M059J (cell line): ENCODE results near the gene BRMS1. TPM values are rescaled to one million over a fixed set of nuclear protein-coding genes. Genes with fewer than 3 reads are reported as not detected.

ENCODE experiments used
- total RNA-seq: library from RNA; depleted of rRNA; stranded (reverse); fragments of >200 nt; shearing (Covaris generic); gene quantifications from 2 replicates; pipeline ENCODE4 v1.2.3, GENCODE V29; 2014; rRNA removed

Gene BRMS1
- total RNA-seq, 1 experiment from 2014 or later = 93.6 TPM

Other genes starting within 250 kb of the BRMS1 start
- 15.1 and 17.6 TPM in 2 replicates for gene KLC2, start 87.4 kb downstream of the BRMS1 start, total RNA-seq
- 189 and 209 TPM in 2 replicates for gene RAB1B, start 76.5 kb downstream of the BRMS1 start, total RNA-seq
- gene CNIH2, start 66.9 kb downstream of the BRMS1 start, total RNA-seq = 2.0 and 3.4 TPM in 2 replicates
- 197 and 221 TPM in 2 replicates for gene YIF1A, start 56.0 kb downstream of the BRMS1 start, total RNA-seq
- gene TMEM151A, start 53.2 kb downstream of the BRMS1 start, total RNA-seq = not detected in 2 replicates
- not detected in 2 replicates for gene CD248, start 28.1 kb downstream of the BRMS1 start, total RNA-seq
- 13.5 and 19.6 TPM in 2 replicates for gene RIN1, start 8.7 kb downstream of the BRMS1 start, total RNA-seq
- 33.0 and 40.3 TPM in 2 replicates for gene B4GAT1, start 2.5 kb upstream of the BRMS1 start, total RNA-seq
- gene SLC29A2, start 26.7 kb upstream of the BRMS1 start, total RNA-seq = 1.6 and 6.1 TPM in 2 replicates
- not detected in 2 replicates for gene NPAS4, start 75.9 kb upstream of the BRMS1 start, total RNA-seq
- 57.9 and 80.2 TPM in 2 replicates for gene MRPL11, start 93.7 kb upstream of the BRMS1 start, total RNA-seq
- 8.7 and 11.9 TPM in 2 replicates for gene PELI3, start 121.8 kb upstream of the BRMS1 start, total RNA-seq
- 60.3 and 106 TPM in 2 replicates for gene DPP3, start 135.3 kb upstream of the BRMS1 start, total RNA-seq
- gene BBS1, start 165.5 kb upstream of the BRMS1 start, total RNA-seq = 24.6 and 34.3 TPM in 2 replicates
- 28.2 and 36.2 TPM in 2 replicates for gene ZDHHC24, start 200.9 kb upstream of the BRMS1 start, total RNA-seq
- not detected in 2 replicates for gene ACTN3, start 201.8 kb upstream of the BRMS1 start, total RNA-seq
- gene CTSF, start 223.5 kb upstream of the BRMS1 start, total RNA-seq = 22.9 and 28.4 TPM in 2 replicates
- 0.17 TPM in 1 of 2 replicates, not detected in the other for gene CCDC87, start 248.0 kb upstream of the BRMS1 start, total RNA-seq
- gene CCS, start 248.1 kb upstream of the BRMS1 start, total RNA-seq = 19.4 and 20.0 TPM in 2 replicates